ENCODE results near the gene TGFB1I1. TPM values are rescaled to one million over a fixed set of nuclear protein-coding genes. Genes with fewer than 3 reads are reported as not detected.

TGFB1I1 gene
- total and polyA plus RNA-seq, 2 of the 13 experiments (the other 11 are each of a cell fraction or from before 2014, with no cell fraction given) = 0.80 to 2.9 TPM

- no peak for TF ChIP-seq KLF15 (CRISPR knock-in tag; IDR thresholded peaks at IDR 0.05; ENCODE audit: borderline replicate concordance)
- no peak for TF ChIP-seq IRF2 (CRISPR knock-in tag; IDR thresholded peaks at IDR 0.05)
- TF ChIP-seq RELA (CRISPR knock-in tag; IDR thresholded peaks at IDR 0.05) = no peak
- no peak for TF ChIP-seq PCBP2 (optimal IDR thresholded peaks at IDR 0.05; ENCODE audit: low read depth, low read length, poor library complexity, severe bottlenecking)
- no peak for TF ChIP-seq NR2C2 (CRISPR knock-in tag; IDR thresholded peaks at IDR 0.05; ENCODE audit: borderline replicate concordance)
Measured at GRCh38 chr16:31471875-31472708, at the start of gene TGFB1I1 (continued).

- no peak overlapping the region for H3K4me2 ChIP-seq (ENCODE audit: low read depth, low read length)
- H3K9ac ChIP-seq (ENCODE audit: insufficient read depth, low read depth, low read length) = no peak overlapping the region
- no peak overlapping the region for H2AFZ ChIP-seq (ENCODE audit: low read length)
- in situ Hi-C loops (cut with HindIII; ENCODE audit: extremely low pct_ligation_motif_present, low pct_unique_long_range_greater_than_20kb) (no loop called here), intact Hi-C loops (cut with micrococcal nuclease; ENCODE audit: unreplicated experiment) (no loop called here)
- H3K9me3 ChIP-seq (ENCODE audit: low read length) = no peaks in the 10 kb centered on the region
- no peak for TF ChIP-seq NONO (IDR thresholded peaks at IDR 0.05)
- no peak for TF ChIP-seq NONO (CRISPR knock-in tag; conservative IDR thresholded peaks at IDR 0.05)
- no peak for TF ChIP-seq TCF7L2 (IDR thresholded peaks at IDR 0.05; ENCODE audit: low read depth, low read length)
- no peak for TF ChIP-seq ZNF564 (CRISPR knock-in tag; IDR thresholded peaks at IDR 0.05)
- TF ChIP-seq ZNF567 (CRISPR knock-in tag; IDR thresholded peaks at IDR 0.05; ENCODE audit: borderline replicate concordance) = no peak
- no peak for TF ChIP-seq ZNF18 (CRISPR knock-in tag; IDR thresholded peaks at IDR 0.05; ENCODE audit: insufficient replicate concordance)
- TF ChIP-seq ZNF317 (CRISPR knock-in tag; IDR thresholded peaks at IDR 0.05) = no peak
- TF ChIP-seq POLR2G (IDR thresholded peaks at IDR 0.05; ENCODE audit: low read depth, low read length) = no peak
- TF ChIP-seq ZNF614 (CRISPR knock-in tag; IDR thresholded peaks at IDR 0.05; ENCODE audit: borderline replicate concordance) = no peak
- TF ChIP-seq ZSCAN25 (CRISPR knock-in tag; IDR thresholded peaks at IDR 0.05) = no peak
- no peak for TF ChIP-seq ZFAT (CRISPR knock-in tag; conservative IDR thresholded peaks at IDR 0.05)
- no peak for TF ChIP-seq TEAD3 (CRISPR knock-in tag; optimal IDR thresholded peaks at IDR 0.05; ENCODE audit: borderline replicate concordance)
- no peak for TF ChIP-seq ZNF569 (CRISPR knock-in tag; IDR thresholded peaks at IDR 0.05; ENCODE audit: borderline replicate concordance)
- TF ChIP-seq ETS1 (CRISPR knock-in tag; IDR thresholded peaks at IDR 0.05) = no peak
- no peak for TF ChIP-seq ZBTB20 (CRISPR knock-in tag; IDR thresholded peaks at IDR 0.05; ENCODE audit: borderline replicate concordance, low read depth)
- no peak for TF ChIP-seq ZNF121 (CRISPR knock-in tag; IDR thresholded peaks at IDR 0.05)
- TF ChIP-seq AGO1 (IDR thresholded peaks at IDR 0.05; ENCODE audit: low read depth, low read length, poor library complexity, severe bottlenecking) = no peak
- ChIA-PET POLR2A (no interaction called here), CTCF (ENCODE audit: low intra/inter-chr PET ratio, low total read pairs) (no interaction called here)
- no peaks in the 10 kb centered on the region for H3K36me3 ChIP-seq (replicated peaks in 1 of 2; ENCODE audit: control insufficient read depth in 1 of 2, insufficient read depth in 2 of 2, low read length in 2 of 2)
- no peak overlapping the region for H3K27ac ChIP-seq (ENCODE audit: extremely low read length, insufficient read depth, low read length)
- ATAC-seq = no peak
- no peaks in the 10 kb centered on the region for H4K20me1 ChIP-seq (ENCODE audit: insufficient read depth, low read length)
- peaks cover 0 to 18% of the 10 kb centered on the region in 2 experiments; a peak in 4 of 5 replicates for H3K27me3 ChIP-seq (ENCODE audit: control insufficient read depth in 1 of 2, insufficient read depth in 2 of 2, low read length in 2 of 2)
- H3K4me1 ChIP-seq (ENCODE audit: insufficient read depth, low read length) = no peaks in the 10 kb centered on the region
- DNase-seq (ENCODE audit: low spot score) = no peak
- H3K79me2 ChIP-seq (ENCODE audit: insufficient read depth, low read length) = no peaks in the 10 kb centered on the region
- H3K4me3 ChIP-seq (replicated peaks in 1 of 3; ENCODE audit: insufficient read depth in 1 of 3, low read depth in 2 of 3, low read length in 3 of 3) = no peak overlapping the region
- 0% methylated on average over 3 of the region's 3 CpGs for WGBS (ENCODE audit: low lambda C conversion rate)
- FAIRE-seq = no peak
- no TSS peak for BruUV-seq (replicated peaks)
Measured at GRCh38 chr16:31423241-31423640, 48.7 kb upstream of the TGFB1I1 start.
